Osteoblast (primary cell): Measurements from ENCODE around the gene SCD. TPM values are rescaled to one million over a fixed set of nuclear protein-coding genes. Genes with fewer than 3 reads are reported as not detected.
"Not testable (repeated sequence)": the region's sequence is repeated elsewhere in the genome, so short reads cannot be mapped to it uniquely, and the experiment has no call there.

Experiments
- DNase-seq: peaks from one replicate; pipeline ENCODE4 v3.0.0; 2011; ENCODE audit warnings: low spot score, mixed read lengths; ENCODE audit not compliant: insufficient read length; ENCODE audit errors: missing footprints
- H2AFZ ChIP-seq: 2 replicates; pipeline ENCODE4 v1.6.0; 2011; ENCODE audit warnings: mild to moderate bottlenecking, low read length
- H3K27ac ChIP-seq: 2 replicates; pipeline ENCODE4 v1.5.1; 2011; ENCODE audit warnings: mild to moderate bottlenecking, low read depth, low read length, moderate library complexity
- H3K27me3 ChIP-seq: 2 replicates; pipeline ENCODE4 v1.6.0; 2012; ENCODE audit warnings: mild to moderate bottlenecking, control low read depth, inconsistent platforms, low read length, moderate library complexity; ENCODE audit not compliant: insufficient read depth
- H3K36me3 ChIP-seq: 2 replicates; pipeline ENCODE4 v1.5.1; 2011; ENCODE audit warnings: mild to moderate bottlenecking, low read length, control low read depth, moderate library complexity; ENCODE audit not compliant: insufficient read depth
- H3K4me1 ChIP-seq: 2 replicates; pipeline ENCODE4 v1.5.1; 2011; ENCODE audit warnings: mild to moderate bottlenecking, low read length, control low read depth, moderate library complexity; ENCODE audit not compliant: insufficient read depth
- H3K4me2 ChIP-seq: 2 replicates; pipeline ENCODE4 v1.6.0; 2011; ENCODE audit warnings: mild to moderate bottlenecking, low read length; ENCODE audit not compliant: insufficient read depth
- H3K4me3 ChIP-seq: fragments of 200-600 bp; sonication (generic); 3 replicates; pipeline ENCODE4 v1.5.1; 2012; ENCODE audit warnings: mild to moderate bottlenecking, low read length, inconsistent platforms; ENCODE audit not compliant: insufficient read depth
- H3K79me2 ChIP-seq: 2 replicates; pipeline ENCODE4 v1.6.0; 2012; ENCODE audit warnings: mild to moderate bottlenecking, low read length, control low read depth, inconsistent platforms; ENCODE audit not compliant: insufficient read depth
- H3K9me3 ChIP-seq: 2 replicates; pipeline ENCODE4 v1.5.1; 2011; ENCODE audit warnings: low read depth, low read length, control low read depth
- H4K20me1 ChIP-seq: 2 replicates; pipeline ENCODE4 v1.6.0; 2012; ENCODE audit warnings: mild to moderate bottlenecking, low read length, control low read depth; ENCODE audit not compliant: insufficient read depth
- CTCF ChIP-seq: IDR thresholded peaks from 2 replicates; pipeline ENCODE4 v1.5.1; 2011; ENCODE audit warnings: mild to moderate bottlenecking, low read depth, low read length, moderate library complexity; ENCODE audit errors: extremely low read depth
- total RNA-seq: library from RNA; depleted of rRNA; stranded (reverse); fragments of >200 nt; gene quantifications from 2 replicates; pipeline ENCODE4 v1.2.3, GENCODE V29; 2012

SCD gene
- total RNA-seq, 1 donor = 672 TPM

GRCh38 chr10:100373298-100374199 is 26.5 kb downstream of the SCD start:
- Histone ChIP-seq H3K4me3 (peak overlapping the region; percentile 73), H3K9me3 (no peaks in the 10 kb centered on the region), H4K20me1 (no peaks in the 10 kb centered on the region), H3K4me1 (peaks cover 35% of the 10 kb centered on the region), H3K79me2 (no peaks in the 10 kb centered on the region), H3K4me2 (peak overlapping the region; percentile 91), H3K27ac (peak overlapping the region; percentile 97), H3K27me3 (no peaks in the 10 kb centered on the region), H2AFZ (peak overlapping the region; percentile 92), H3K36me3 (no peaks in the 10 kb centered on the region)
- DNase-seq = peak; percentile 96
- TF ChIP-seq CTCF = no peak

- DNase-seq = peak; percentile 39
- H3K4me2 ChIP-seq = peak overlapping the region; percentile 91
- peak overlapping the region; percentile 73 for H3K4me3 ChIP-seq
- H2AFZ ChIP-seq = peak overlapping the region; percentile 74
- H3K4me1 ChIP-seq = peaks cover 35% of the 10 kb centered on the region
- no peak for TF ChIP-seq CTCF
- no peaks in the 10 kb centered on the region for H3K9me3 ChIP-seq
- H3K27me3 ChIP-seq = no peaks in the 10 kb centered on the region
- H3K36me3 ChIP-seq = no peaks in the 10 kb centered on the region
- no peaks in the 10 kb centered on the region for H4K20me1 ChIP-seq
- H3K27ac ChIP-seq = peak overlapping the region; percentile 97
- H3K79me2 ChIP-seq = no peaks in the 10 kb centered on the region
Measured at GRCh38 chr10:100374200-100374655, 27.2 kb downstream of the SCD start.

GRCh38 chr10:100374677-100375353 is 27.8 kb downstream of the SCD start:
- Histone ChIP-seq H3K4me2 (peak overlapping the region; percentile 91), H3K4me1 (peaks cover 35% of the 10 kb centered on the region), H2AFZ (peak overlapping the region; percentile 74), H3K27ac (peak overlapping the region; percentile 97), H3K4me3 (peak overlapping the region; percentile 73)
- not testable (repeated sequence) for H3K27me3 ChIP-seq, H3K79me2 ChIP-seq, H4K20me1 ChIP-seq, H3K9me3 ChIP-seq, H3K36me3 ChIP-seq, DNase-seq

GRCh38 chr10:100376656-100377055 is 29.6 kb downstream of the SCD start:
- H4K20me1 ChIP-seq, H3K36me3 ChIP-seq, H3K4me3 ChIP-seq, H3K4me2 ChIP-seq, H3K9me3 ChIP-seq, DNase-seq, H3K27me3 ChIP-seq, H2AFZ ChIP-seq, H3K79me2 ChIP-seq, H3K27ac ChIP-seq: not testable (repeated sequence)
- H3K4me1 ChIP-seq = peaks cover 20% of the 10 kb centered on the region
